OCI-LY7 (cell line): ENCODE data around the gene TMBIM1. TPM values are rescaled to one million over a fixed set of nuclear protein-coding genes. Genes with fewer than 3 reads are reported as not detected.

ENCODE experiments used
- BruUV-seq: library from RNA; stranded (reverse); fragments of 400-500 nt; replicated peaks from 2 replicates; lab custom pipeline; 2021; lab: Mats Ljungman, UMichigan
- CTCF ChIA-PET: fragments of 300-600 bp; sonication (Branson Sonifier 250); formaldehyde crosslinking; loops from one replicate; lab custom pipeline; 2022; ENCODE audit warnings: antibody characterized with exemption; ENCODE audit not compliant: unreplicated experiment; lab: Charles Lee
- POLR2A ChIA-PET: fragments of 300-600 bp; sonication (Branson Sonifier 250); formaldehyde crosslinking; loops from one replicate; lab custom pipeline; 2022; ENCODE audit warnings: antibody characterized with exemption; lab: Charles Lee
- DNase-seq: peaks from one replicate; pipeline ENCODE4 v3.0.0-alpha.2; 2015; ENCODE audit warnings: low spot score
- H2AFZ ChIP-seq: fragments of 200-600 bp; sonication (generic), shearing (Covaris generic); 2 replicates; pipeline ENCODE4 v1.6.1; 2014; ENCODE audit warnings: mild to moderate bottlenecking, antibody characterized with exemption, low read length, moderate library complexity
- H3K27ac ChIP-seq: fragments of 200-600 bp; sonication (generic); 2 replicates; pipeline ENCODE4 v1.5.1; 2014; ENCODE audit warnings: mixed run types, low read depth, mild to moderate bottlenecking, moderate library complexity, low read length, inconsistent platforms; ENCODE audit not compliant: poor library complexity, severe bottlenecking
- H3K36me3 ChIP-seq: fragments of 200-600 bp; sonication (generic); 2 replicates; pipeline ENCODE4 v1.6.1; 2014; ENCODE audit warnings: mild to moderate bottlenecking, antibody characterized with exemption, low read length, moderate library complexity, mixed read lengths; ENCODE audit not compliant: insufficient read depth
- H3K4me1 ChIP-seq: fragments of 200-600 bp; sonication (generic); 2 replicates; pipeline ENCODE4 v1.5.1; 2014; ENCODE audit warnings: mild to moderate bottlenecking, low read length; ENCODE audit not compliant: insufficient read depth, poor library complexity, severe bottlenecking
- H3K4me2 ChIP-seq: fragments of 200-600 bp; sonication (generic); 2 replicates; pipeline ENCODE4 v1.6.1; 2014; ENCODE audit warnings: mild to moderate bottlenecking, low read length
- H3K4me3 ChIP-seq: fragments of 200-600 bp; sonication (generic); 2 replicates; pipeline ENCODE4 v1.5.1; 2014; ENCODE audit warnings: mild to moderate bottlenecking, low read depth, low read length; ENCODE audit not compliant: poor library complexity, severe bottlenecking
- H3K79me2 ChIP-seq: fragments of 200-600 bp; sonication (generic); 2 replicates; pipeline ENCODE4 v1.6.1; 2016; ENCODE audit warnings: low read depth, mild to moderate bottlenecking, low read length, moderate library complexity, mixed read lengths; ENCODE audit not compliant: insufficient read depth
- H3K9me2 ChIP-seq: fragments of 200-600 bp; sonication (generic); 2 replicates; pipeline ENCODE4 v1.6.1; 2016; ENCODE audit warnings: mild to moderate bottlenecking, low read length, mixed read lengths; ENCODE audit not compliant: insufficient read depth
- H3K9me3 ChIP-seq: fragments of 200-600 bp; sonication (generic); 2 replicates; pipeline ENCODE4 v1.6.1; 2014; ENCODE audit warnings: mild to moderate bottlenecking, mixed run types, low read length, mixed read lengths
- H4K20me1 ChIP-seq: fragments of 200-600 bp; sonication (generic); 2 replicates; pipeline ENCODE4 v1.6.1; 2014; ENCODE audit warnings: mild to moderate bottlenecking, antibody characterized with exemption, low read length, moderate library complexity, mixed read lengths; ENCODE audit not compliant: insufficient read depth
- CTCF ChIP-seq: fragments of 200-600 bp; sonication (generic); conservative IDR thresholded peaks from 2 replicates; pipeline ENCODE4 v1.5.1; 2014; ENCODE audit warnings: mild to moderate bottlenecking, antibody characterized with exemption, low read length, moderate library complexity, mixed read lengths
- EZH2phosphoT487 ChIP-seq: fragments of 200-600 bp; sonication (generic); IDR thresholded peaks from 2 replicates; pipeline ENCODE4 v1.6.1; 2018; ENCODE audit warnings: low read depth, borderline replicate concordance, mild to moderate bottlenecking, mixed run types, antibody characterized with exemption, low read length, moderate library complexity, mixed read lengths
- intact Hi-C: fragments of 100-400 bp; cut with micrococcal nuclease; formaldehyde crosslinking; loops from one replicate; pipeline ENCODE4 v1.10.0; 2022; ENCODE audit not compliant: unreplicated experiment
- total RNA-seq, 2 experiments: library from RNA; depleted of rRNA in 1 of 2; stranded (reverse); fragments of >200 nt in 1 of 2; shearing (Covaris generic) in 1 of 2; gene quantifications; 2 replicates each; pipeline ENCODE4 v1.2.3, GENCODE V29; 2014 to 2022

The TMBIM1 gene
- total RNA-seq, 2 experiments from 2014 or later, result 27.6 to 30.3 TPM

- TF ChIP-seq CTCF (peak; percentile 96), EZH2phosphoT487 (no peak)
- peak overlapping the region; percentile 44 for H3K27ac ChIP-seq
- H4K20me1 ChIP-seq, result no peaks in the 10 kb centered on the region
- BruUV-seq, result no TSS peak
- intact Hi-C loops, result loop anchor here (1.0 to 5.0 kb wide), 7 partner anchors 15 to 375 kb away; partner anchors contain the start of gene CXCR1
- no peaks in the 10 kb centered on the region for H3K9me2 ChIP-seq
- no peaks in the 10 kb centered on the region for H3K9me3 ChIP-seq
- H3K79me2 ChIP-seq, result peaks cover 23% of the 10 kb centered on the region; the same call in 1 of the 2 replicates
- DNase-seq, result peak; percentile 91
- H3K4me2 ChIP-seq, result peak overlapping the region; percentile 86
- peaks cover 23% of the 10 kb centered on the region for H3K4me1 ChIP-seq
- CTCF ChIA-PET, result interaction anchor here (0.7 to 3.3 kb wide), 9 partner anchors 11 to 120 kb away, joined by 3 to 17 read pairs (median 3); partner anchors contain the start of gene CATIP
- peaks cover 50% of the 10 kb centered on the region for H3K36me3 ChIP-seq
- POLR2A ChIA-PET, result interaction anchor here (0.5 to 4.2 kb wide), 8 partner anchors 10 to 232 kb away, joined by 3 to 35 read pairs (median 4); no protein-coding TSS in a partner anchor
- H2AFZ ChIP-seq, result no peak overlapping the region
- peak overlapping the region; percentile 97 for H3K4me3 ChIP-seq
Observed at GRCh38 chr2:218272531-218273212, 19.6 kb downstream of the TMBIM1 start.

GRCh38 chr2:218271865-218272530, 20.3 kb downstream of the TMBIM1 start:
- intact Hi-C loops, result loop anchor here (1.0 to 5.0 kb wide), 8 partner anchors 15 to 375 kb away; partner anchors contain the start of gene CXCR1
- Histone ChIP-seq H3K4me3 (peak overlapping the region; percentile 97), H3K9me3 (no peaks in the 10 kb centered on the region), H3K27ac (peak overlapping the region; percentile 44), H3K4me2 (peak overlapping the region; percentile 86), H2AFZ (no peak overlapping the region), H3K36me3 (peaks cover 48% of the 10 kb centered on the region), H3K79me2 (peaks cover 23% of the 10 kb centered on the region; the same call in 1 of the 2 replicates), H4K20me1 (no peaks in the 10 kb centered on the region), H3K4me1 (peaks cover 23% of the 10 kb centered on the region), H3K9me2 (no peaks in the 10 kb centered on the region)
- BruUV-seq, result TSS peak; percentile 41
- ChIA-PET CTCF (interaction anchor here (0.6 to 3.3 kb wide), 8 partner anchors 12 to 120 kb away, joined by 3 to 17 read pairs (median 3); partner anchors contain the start of gene CATIP), POLR2A (interaction anchor here (0.5 to 4.2 kb wide), 9 partner anchors 11 to 130 kb away, joined by 3 to 35 read pairs (median 4); no protein-coding TSS in a partner anchor)
- peak; percentile 26 for DNase-seq
- TF ChIP-seq EZH2phosphoT487, result no peak
- no peak for TF ChIP-seq CTCF
